ENCODE results near the gene RASGRF1. TPM values are rescaled to one million over a fixed set of nuclear protein-coding genes. Genes with fewer than 3 reads are reported as not detected.

RASGRF1 gene
- total RNA-seq, 1 donor from 2014 or later = 0.41 TPM

- TF ChIP-seq CTCF (conservative IDR thresholded peaks at IDR 0.05) = no peak
- peaks cover 5% of the 10 kb centered on the region for H3K9me3 Mint-ChIP-seq
- H3K27me3 Mint-ChIP-seq = peaks cover 16% of the 10 kb centered on the region
- no peak for DNase-seq (ENCODE audit: extremely low spot score, unreplicated experiment)
- no peak overlapping the region for H3K4me3 Mint-ChIP-seq
- no peak overlapping the region for H3K27ac Mint-ChIP-seq
- no peaks in the 10 kb centered on the region for H3K4me1 Mint-ChIP-seq (ENCODE audit: unreplicated experiment)
- H3K36me3 Mint-ChIP-seq = no peaks in the 10 kb centered on the region
Measured at GRCh38 chr15:79122991-79123390, 32.4 kb upstream of the RASGRF1 start.

- Mint-ChIP-seq H3K4me3 (no peak overlapping the region), H3K36me3 (no peaks in the 10 kb centered on the region), H3K9me3 (no peaks in the 10 kb centered on the region), H3K27me3 (peaks cover 12% of the 10 kb centered on the region), H3K27ac (no peak overlapping the region), H3K4me1 (ENCODE audit: unreplicated experiment) (no peaks in the 10 kb centered on the region)
- no peak for DNase-seq (ENCODE audit: extremely low spot score, unreplicated experiment)
- TF ChIP-seq CTCF (conservative IDR thresholded peaks at IDR 0.05) = no peak
Measured at GRCh38 chr15:79122391-79122790, 31.8 kb upstream of the RASGRF1 start.

- H3K4me1 Mint-ChIP-seq (ENCODE audit: unreplicated experiment) = no peaks in the 10 kb centered on the region
- H3K4me3 Mint-ChIP-seq = no peak overlapping the region
- peaks cover 17% of the 10 kb centered on the region for H3K27me3 Mint-ChIP-seq
- no peaks in the 10 kb centered on the region for H3K36me3 Mint-ChIP-seq
- H3K9me3 Mint-ChIP-seq = no peaks in the 10 kb centered on the region
- no peak overlapping the region for H3K27ac Mint-ChIP-seq
- no peak for TF ChIP-seq CTCF (conservative IDR thresholded peaks at IDR 0.05)
- no peak for DNase-seq (ENCODE audit: extremely low spot score, unreplicated experiment)
Measured at GRCh38 chr15:79121571-79121970, 31.0 kb upstream of the RASGRF1 start.

GRCh38 chr15:79117442-79118204 lies 27.0 kb upstream of the RASGRF1 start:
- no peaks in the 10 kb centered on the region for H3K36me3 Mint-ChIP-seq
- DNase-seq (ENCODE audit: extremely low spot score, unreplicated experiment) = no peak
- H3K4me1 Mint-ChIP-seq (ENCODE audit: unreplicated experiment) = no peaks in the 10 kb centered on the region
- H3K9me3 Mint-ChIP-seq = no peaks in the 10 kb centered on the region
- no peak overlapping the region for H3K27ac Mint-ChIP-seq
- peaks cover 35% of the 10 kb centered on the region for H3K27me3 Mint-ChIP-seq
- H3K4me3 Mint-ChIP-seq = no peak overlapping the region
- TF ChIP-seq CTCF (conservative IDR thresholded peaks at IDR 0.05) = no peak

GRCh38 chr15:79116771-79117170 lies 26.2 kb upstream of the RASGRF1 start:
- H3K27me3 Mint-ChIP-seq = peaks cover 37% of the 10 kb centered on the region
- H3K27ac Mint-ChIP-seq = no peak overlapping the region
- no peak overlapping the region for H3K4me3 Mint-ChIP-seq
- DNase-seq (ENCODE audit: extremely low spot score, unreplicated experiment) = no peak
- TF ChIP-seq CTCF (conservative IDR thresholded peaks at IDR 0.05) = no peak
- no peaks in the 10 kb centered on the region for H3K36me3 Mint-ChIP-seq
- no peaks in the 10 kb centered on the region for H3K9me3 Mint-ChIP-seq
- no peaks in the 10 kb centered on the region for H3K4me1 Mint-ChIP-seq (ENCODE audit: unreplicated experiment)
